Measurements from ENCODE around the gene IFNAR1. TPM values are rescaled to one million over a fixed set of nuclear protein-coding genes. Genes with fewer than 3 reads are reported as not detected.

The IFNAR1 gene
- total and polyA plus RNA-seq, 2 of the 4 experiments (the other 2 are of a cell fraction), result 7.8 to 9.9 TPM

- Histone ChIP-seq H3K56ac (ENCODE audit: extremely low read depth, insufficient read depth, low read length) (no peak overlapping the region), H3K9me3 (ENCODE audit: control insufficient read depth, insufficient read depth, low read length) (peaks cover 28% of the 10 kb centered on the region), H3K27ac (ENCODE audit: insufficient read depth, low read length) (no peak overlapping the region), H3K9me1 (ENCODE audit: insufficient read depth, low read length) (no peaks in the 10 kb centered on the region), H4K91ac (ENCODE audit: insufficient read depth, low read depth, low read length) (no peak overlapping the region), H2BK120ac (ENCODE audit: low read depth, low read length) (no peak overlapping the region), H3K9ac (ENCODE audit: low read depth, low read length) (no peak overlapping the region), H2AFZ (replicated peaks; ENCODE audit: low read length, poor library complexity) (no peak overlapping the region), H3K27me3 (ENCODE audit: control insufficient read depth, insufficient read depth, low read length) (no peaks in the 10 kb centered on the region; the same call in 1 of the 2 replicates), H4K20me1 (ENCODE audit: insufficient read depth, low read length) (no peaks in the 10 kb centered on the region), H3K4me3 (ENCODE audit: insufficient read depth, low read depth, low read length) (no peak overlapping the region), H3K4ac (ENCODE audit: low read depth, low read length) (no peak overlapping the region), H3K79me1 (ENCODE audit: low read depth in 1 of 2, low read length in 2 of 2) (no peaks in the 10 kb centered on the region), H3K23ac (ENCODE audit: low read depth, low read length) (no peak overlapping the region), H3K4me2 (ENCODE audit: low read depth, low read length) (no peak overlapping the region), H2AK5ac (ENCODE audit: low read depth, low read length) (no peak overlapping the region), H3K4me1 (ENCODE audit: control insufficient read depth, insufficient read depth, low read length) (0 out of 2 replicates have a peak, but pooled peaks cover 2% of the 10 kb centered on the region), H2BK15ac (ENCODE audit: low read depth, low read length) (no peak overlapping the region), H4K5ac (ENCODE audit: low read depth, low read length) (no peak overlapping the region), H2BK20ac (ENCODE audit: low read depth, low read length) (no peak overlapping the region), H3K14ac (replicated peaks; ENCODE audit: low read depth, low read length) (no peak overlapping the region), H2AK9ac (replicated peaks; ENCODE audit: low read depth, low read length, poor library complexity) (no peak overlapping the region), H4K8ac (ENCODE audit: low read depth in 2 of 2, low read length in 2 of 2) (no peak overlapping the region), H3K36me3 (ENCODE audit: control insufficient read depth, insufficient read depth, low read length) (no peaks in the 10 kb centered on the region), H3K18ac (ENCODE audit: low read depth, low read length) (no peak overlapping the region), H2BK5ac (ENCODE audit: low read depth, low read length, poor library complexity, severe bottlenecking) (no peak overlapping the region)
- dilution Hi-C loops (cut with HindIII; ENCODE audit: low sequenced_read_pairs, unreplicated experiment) (no loop called here), intact Hi-C loops (cut with micrococcal nuclease) (no loop called here), in situ Hi-C loops (cut with MboI; ENCODE audit: low sequenced_read_pairs) (no loop called here)
- ATAC-seq (ENCODE audit: low read depth), result no peak
- no CpG with 5 or more reads among the region's 3 CpGs for WGBS, 2 experiments (ENCODE audit: extremely low coverage in 2 of 2, insufficient read length in 1 of 2)
- no peak for TF ChIP-seq MAZ (IDR thresholded peaks at IDR 0.05; ENCODE audit: borderline replicate concordance, low read depth, low read length)
- no peak for TF ChIP-seq USF2 (IDR thresholded peaks at IDR 0.05; ENCODE audit: low read depth, low read length)
- TF ChIP-seq RAD21 (IDR thresholded peaks at IDR 0.05; ENCODE audit: low read length), result no peak
- no peak for TF ChIP-seq FOS (IDR thresholded peaks at IDR 0.05; ENCODE audit: low read depth, low read length)
- no peak for TF ChIP-seq RCOR1 (IDR thresholded peaks at IDR 0.05; ENCODE audit: insufficient replicate concordance, low read length)
- no peak for TF ChIP-seq MAFK (IDR thresholded peaks at IDR 0.05; ENCODE audit: low read depth, low read length)
- TF ChIP-seq MXI1 (IDR thresholded peaks at IDR 0.05; ENCODE audit: borderline replicate concordance, low read depth, low read length), result no peak
- no peak for TF ChIP-seq BHLHE40 (IDR thresholded peaks at IDR 0.05; ENCODE audit: low read depth, low read length)
- TF ChIP-seq POLR2A (IDR thresholded peaks at IDR 0.05; ENCODE audit: low read depth, low read length), result no peak
- no peak for TF ChIP-seq SMC3 (IDR thresholded peaks at IDR 0.05; ENCODE audit: low read depth, low read length)
- no peak for TF ChIP-seq CHD1 (IDR thresholded peaks at IDR 0.05; ENCODE audit: low read depth, low read length)
- TF ChIP-seq ELK1 (IDR thresholded peaks at IDR 0.05; ENCODE audit: borderline replicate concordance, low read depth, low read length), result no peak
- no peak for TF ChIP-seq CEBPB (IDR thresholded peaks at IDR 0.05; ENCODE audit: low read depth, low read length)
- TF ChIP-seq NFE2L2 (IDR thresholded peaks at IDR 0.05; ENCODE audit: low read depth, low read length), result no peak
- no peak for TF ChIP-seq CTCF (conservative IDR thresholded peaks at IDR 0.05; ENCODE audit: low read depth, low read length)
- no peak for TF ChIP-seq RFX5 (IDR thresholded peaks at IDR 0.05; ENCODE audit: low read depth, low read length)
- BruUV-seq (replicated peaks), result no TSS peak
- DNase-seq, result no peak
- CTCF ChIA-PET, result no interaction called here
- POLR2A ChIA-PET (ENCODE audit: unreplicated experiment), result no interaction called here
Observed at GRCh38 chr21:33368576-33368975, 43.8 kb downstream of the IFNAR1 start.

Measured in IMR-90 (cell line).